Panc1 (cell line): ENCODE data around the gene CACNA2D3. TPM values are rescaled to one million over a fixed set of nuclear protein-coding genes. Genes with fewer than 3 reads are reported as not detected.

Source experiments
- ATAC-seq: fragments of 200-7000 bp; cut with Tn5 transposase; 2 replicates; pipeline ENCODE4 v1.9.1; 2020; ENCODE audit warnings: mild to moderate bottlenecking, moderate library complexity
- BruUV-seq: library from RNA; stranded (reverse); fragments of 400-500 nt; replicated peaks from 2 replicates; lab custom pipeline; 2021; lab: Mats Ljungman, UMichigan
- CTCF ChIA-PET: fragments of 300-600 bp; sonication (Branson Sonifier 250); formaldehyde crosslinking; loops from one replicate; lab custom pipeline; 2022; ENCODE audit warnings: antibody characterized with exemption; lab: Charles Lee
- POLR2A ChIA-PET: fragments of 300-600 bp; sonication (Branson Sonifier 250); formaldehyde crosslinking; loops from one replicate; lab custom pipeline; 2022; ENCODE audit warnings: antibody characterized with exemption; lab: Charles Lee
- DNase-seq: peaks from one replicate; pipeline ENCODE4 v3.0.0-alpha.2; 2010; ENCODE audit warnings: low read depth, low spot score
- H3K27ac ChIP-seq: 2 replicates; pipeline ENCODE4 v1.5.1; 2011; ENCODE audit warnings: mild to moderate bottlenecking, low read length, inconsistent platforms
- H3K27me3 ChIP-seq: fragments of 200-500 bp; sonication (Bioruptor generic); 2 replicates; pipeline ENCODE4 v1.6.0; 2014; ENCODE audit warnings: low read length, inconsistent platforms; ENCODE audit not compliant: control insufficient read depth, insufficient read depth
- H3K36me3 ChIP-seq: fragments of 200-500 bp; sonication (Bioruptor generic); 2 replicates; pipeline ENCODE4 v1.5.1; 2014; ENCODE audit warnings: inconsistent platforms, mild to moderate bottlenecking, low read length, moderate library complexity; ENCODE audit not compliant: control insufficient read depth, insufficient read depth
- H3K4me1 ChIP-seq: 2 replicates; pipeline ENCODE4 v1.5.1; 2011; ENCODE audit warnings: inconsistent platforms, mild to moderate bottlenecking, low read length, moderate library complexity; ENCODE audit not compliant: control insufficient read depth, insufficient read depth
- H3K4me3 ChIP-seq, 2 experiments: 2 replicates each; pipeline ENCODE4 v1.5.1; 2011 to 2012; ENCODE audit warnings: low read depth in 2 of 2, low read length in 2 of 2, mild to moderate bottlenecking in 2 of 2, inconsistent platforms in 1 of 2, moderate library complexity in 1 of 2
- H3K9me3 ChIP-seq: fragments of 200-500 bp; sonication (Bioruptor generic); 2 replicates; pipeline ENCODE4 v1.5.1; 2014; ENCODE audit warnings: low read depth, mild to moderate bottlenecking, inconsistent platforms, low read length, moderate library complexity; ENCODE audit not compliant: control insufficient read depth, insufficient read depth
- POLR2AphosphoS5 ChIP-seq: IDR thresholded peaks from 2 replicates; pipeline ENCODE4 v1.6.1; 2012; ENCODE audit warnings: mild to moderate bottlenecking, low read depth, low read length, moderate library complexity
- SIN3A ChIP-seq: IDR thresholded peaks from 2 replicates; pipeline ENCODE4 v1.6.1; 2012; ENCODE audit warnings: low read depth, mild to moderate bottlenecking, low read length, moderate library complexity, borderline replicate concordance; ENCODE audit not compliant: insufficient read depth
- TCF7L2 ChIP-seq: IDR thresholded peaks from 2 replicates; pipeline ENCODE4 v1.6.1; 2011; ENCODE audit warnings: mild to moderate bottlenecking, low read depth, low read length, inconsistent platforms
- in situ Hi-C: cut with HindIII; loops from 2 replicates; pipeline ENCODE4 v1.10.0; 2016; ENCODE audit warnings: low sequenced_read_pairs, low pct_unique_long_range_greater_than_20kb
- intact Hi-C: fragments of 100-400 bp; cut with micrococcal nuclease; formaldehyde crosslinking; loops from one replicate; pipeline ENCODE4 v1.10.0; 2022; ENCODE audit not compliant: unreplicated experiment
- total RNA-seq: library from RNA; stranded (reverse); gene quantifications from one replicate; pipeline ENCODE4 v1.2.1, GENCODE V29; 2021; ENCODE audit not compliant: unreplicated experiment
- TF ChIP-seq, protein P1 (sequence below), 2 experiments: IDR thresholded peaks; 2 replicates each; pipeline ENCODE4 v1.6.1; 2011 to 2012; ENCODE audit warnings: low read depth in 2 of 2, control low read depth in 1 of 2, low read length in 1 of 2, mild to moderate bottlenecking in 1 of 2, moderate library complexity in 1 of 2; ENCODE audit not compliant: insufficient read depth in 1 of 2
- TF ChIP-seq, protein P2 (sequence below): fragments of 450-650 bp; IDR thresholded peaks from 2 replicates; pipeline ENCODE4 v1.5.1; 2017; ENCODE audit warnings: mild to moderate bottlenecking

CACNA2D3 gene
- total RNA-seq, 1 experiment from 2014 or later, result 0.41 TPM

DNA sequence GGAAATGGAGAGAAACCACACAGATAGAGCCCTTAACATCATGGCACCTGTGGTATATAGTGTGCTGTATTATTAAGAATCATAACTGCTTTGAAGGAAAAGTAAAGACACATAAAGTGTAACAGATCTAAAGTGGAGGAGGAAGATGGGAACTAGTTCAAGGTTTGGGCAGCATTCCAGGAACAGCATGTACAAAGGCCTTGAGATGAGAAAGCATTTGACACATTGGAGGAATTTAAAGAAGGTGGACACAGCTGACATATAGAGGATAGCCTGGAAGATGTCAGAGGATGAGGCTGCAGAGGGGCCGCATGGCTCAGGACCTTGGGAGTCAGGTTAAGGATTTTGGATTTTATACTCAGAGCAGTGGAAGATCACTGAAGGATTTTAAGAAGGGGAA lies 766.5 kb downstream of the CACNA2D3 start:
- ATAC-seq, result no peak
- in situ Hi-C loops, result no loop called here
- CTCF ChIA-PET, result no interaction called here

DNA sequence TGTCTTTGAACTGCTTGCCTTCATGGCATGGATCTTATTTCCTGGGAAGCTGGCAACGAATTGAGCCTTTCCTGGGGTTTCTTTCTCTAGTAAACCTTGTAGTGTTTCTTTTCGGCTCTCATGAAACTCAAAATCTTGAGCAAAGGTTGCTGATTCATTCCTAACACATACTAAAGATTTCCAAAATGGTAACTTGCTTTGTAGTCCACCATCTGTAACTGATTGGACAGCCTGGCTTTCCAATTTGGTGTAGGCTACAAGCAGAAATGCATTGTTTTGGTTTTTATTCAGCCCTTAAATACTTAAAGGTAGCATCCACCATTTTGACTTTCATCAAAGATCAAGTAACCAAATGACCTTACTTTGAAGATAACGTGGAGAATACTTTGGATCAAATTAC lies 767.4 kb downstream of the CACNA2D3 start:
- BruUV-seq, result no TSS peak
- no peak for TF ChIP-seq POLR2AphosphoS5
- no peak for TF ChIP-seq TCF7L2
- in situ Hi-C loops, result no loop called here
- Histone ChIP-seq H3K9me3 (no peaks in the 10 kb centered on the region), H3K27me3 (no peaks in the 10 kb centered on the region), H3K36me3 (no peaks in the 10 kb centered on the region), H3K4me3 (no peak overlapping the region), H3K27ac (peak overlapping the region; percentile 65; the same call in 1 of the 2 replicates), H3K4me1 (peaks cover 15% of the 10 kb centered on the region)
- CTCF ChIA-PET, result no interaction called here
- no peak for DNase-seq
- ATAC-seq, result no peak
- POLR2A ChIA-PET, result no interaction called here
- intact Hi-C loops, result no loop called here

More for the DNA sequence above, 766.5 kb downstream of the CACNA2D3 start:
- H3K27ac ChIP-seq, result peak overlapping the region; percentile 65; the same call in 1 of the 2 replicates
- H3K4me1 ChIP-seq, result peaks cover 15% of the 10 kb centered on the region
- no TSS peak for BruUV-seq
- TF ChIP-seq TCF7L2 (no peak), POLR2AphosphoS5 (no peak), SIN3A (no peak)
- TF ChIP-seq, protein P1, sequence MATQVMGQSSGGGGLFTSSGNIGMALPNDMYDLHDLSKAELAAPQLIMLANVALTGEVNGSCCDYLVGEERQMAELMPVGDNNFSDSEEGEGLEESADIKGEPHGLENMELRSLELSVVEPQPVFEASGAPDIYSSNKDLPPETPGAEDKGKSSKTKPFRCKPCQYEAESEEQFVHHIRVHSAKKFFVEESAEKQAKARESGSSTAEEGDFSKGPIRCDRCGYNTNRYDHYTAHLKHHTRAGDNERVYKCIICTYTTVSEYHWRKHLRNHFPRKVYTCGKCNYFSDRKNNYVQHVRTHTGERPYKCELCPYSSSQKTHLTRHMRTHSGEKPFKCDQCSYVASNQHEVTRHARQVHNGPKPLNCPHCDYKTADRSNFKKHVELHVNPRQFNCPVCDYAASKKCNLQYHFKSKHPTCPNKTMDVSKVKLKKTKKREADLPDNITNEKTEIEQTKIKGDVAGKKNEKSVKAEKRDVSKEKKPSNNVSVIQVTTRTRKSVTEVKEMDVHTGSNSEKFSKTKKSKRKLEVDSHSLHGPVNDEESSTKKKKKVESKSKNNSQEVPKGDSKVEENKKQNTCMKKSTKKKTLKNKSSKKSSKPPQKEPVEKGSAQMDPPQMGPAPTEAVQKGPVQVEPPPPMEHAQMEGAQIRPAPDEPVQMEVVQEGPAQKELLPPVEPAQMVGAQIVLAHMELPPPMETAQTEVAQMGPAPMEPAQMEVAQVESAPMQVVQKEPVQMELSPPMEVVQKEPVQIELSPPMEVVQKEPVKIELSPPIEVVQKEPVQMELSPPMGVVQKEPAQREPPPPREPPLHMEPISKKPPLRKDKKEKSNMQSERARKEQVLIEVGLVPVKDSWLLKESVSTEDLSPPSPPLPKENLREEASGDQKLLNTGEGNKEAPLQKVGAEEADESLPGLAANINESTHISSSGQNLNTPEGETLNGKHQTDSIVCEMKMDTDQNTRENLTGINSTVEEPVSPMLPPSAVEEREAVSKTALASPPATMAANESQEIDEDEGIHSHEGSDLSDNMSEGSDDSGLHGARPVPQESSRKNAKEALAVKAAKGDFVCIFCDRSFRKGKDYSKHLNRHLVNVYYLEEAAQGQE (IDR thresholded peaks at IDR 0.05; ENCODE audit: insufficient read depth in 1 of 2, low read depth in 2 of 2, low read length in 1 of 2), result no peak
- TF ChIP-seq, protein P2, sequence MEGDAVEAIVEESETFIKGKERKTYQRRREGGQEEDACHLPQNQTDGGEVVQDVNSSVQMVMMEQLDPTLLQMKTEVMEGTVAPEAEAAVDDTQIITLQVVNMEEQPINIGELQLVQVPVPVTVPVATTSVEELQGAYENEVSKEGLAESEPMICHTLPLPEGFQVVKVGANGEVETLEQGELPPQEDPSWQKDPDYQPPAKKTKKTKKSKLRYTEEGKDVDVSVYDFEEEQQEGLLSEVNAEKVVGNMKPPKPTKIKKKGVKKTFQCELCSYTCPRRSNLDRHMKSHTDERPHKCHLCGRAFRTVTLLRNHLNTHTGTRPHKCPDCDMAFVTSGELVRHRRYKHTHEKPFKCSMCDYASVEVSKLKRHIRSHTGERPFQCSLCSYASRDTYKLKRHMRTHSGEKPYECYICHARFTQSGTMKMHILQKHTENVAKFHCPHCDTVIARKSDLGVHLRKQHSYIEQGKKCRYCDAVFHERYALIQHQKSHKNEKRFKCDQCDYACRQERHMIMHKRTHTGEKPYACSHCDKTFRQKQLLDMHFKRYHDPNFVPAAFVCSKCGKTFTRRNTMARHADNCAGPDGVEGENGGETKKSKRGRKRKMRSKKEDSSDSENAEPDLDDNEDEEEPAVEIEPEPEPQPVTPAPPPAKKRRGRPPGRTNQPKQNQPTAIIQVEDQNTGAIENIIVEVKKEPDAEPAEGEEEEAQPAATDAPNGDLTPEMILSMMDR, result no peak
- no peaks in the 10 kb centered on the region for H3K9me3 ChIP-seq
- no peaks in the 10 kb centered on the region for H3K27me3 ChIP-seq
- intact Hi-C loops, result no loop called here
- no peaks in the 10 kb centered on the region for H3K36me3 ChIP-seq
- no peak overlapping the region for H3K4me3 ChIP-seq
- POLR2A ChIA-PET, result no interaction called here
- DNase-seq, result no peak

DNA sequence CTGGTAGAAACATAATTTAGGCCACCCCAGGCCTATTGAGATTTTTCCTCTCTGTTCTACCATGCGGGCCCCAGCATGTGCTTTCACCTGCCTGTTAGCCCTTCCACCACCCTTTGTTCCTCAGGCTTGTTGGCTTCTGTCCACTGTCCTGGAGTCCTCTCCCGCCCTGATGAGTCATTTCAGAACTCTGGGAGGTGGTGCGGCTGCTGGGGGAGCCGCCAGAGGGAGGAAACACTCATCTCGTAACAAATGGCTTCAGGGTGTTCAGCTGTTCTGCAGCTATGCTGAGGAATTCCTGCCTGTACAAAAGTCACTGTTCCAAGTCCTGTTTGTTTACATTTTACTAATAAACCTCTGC lies 769.2 kb downstream of the CACNA2D3 start:
- POLR2A ChIA-PET, result interaction anchor here (0.7 kb wide), 1 partner anchor 378 kb away, joined by 7 read pairs; no protein-coding TSS in a partner anchor
- peak overlapping the region; percentile 85 for H3K27ac ChIP-seq
- TF ChIP-seq, protein P1 (IDR thresholded peaks at IDR 0.05; ENCODE audit: insufficient read depth in 1 of 2, low read depth in 2 of 2, low read length in 1 of 2), result no peak
- TF ChIP-seq TCF7L2 (peak; percentile 84), POLR2AphosphoS5 (peak; percentile 73), SIN3A (no peak)
- TF ChIP-seq, protein P2, result peak; percentile 7; the same call in 1 of the 2 replicates
- H3K4me3 ChIP-seq, result no peak overlapping the region
- CTCF ChIA-PET, result no interaction called here
- no peaks in the 10 kb centered on the region for H3K36me3 ChIP-seq
- H3K4me1 ChIP-seq, result peaks cover 15% of the 10 kb centered on the region
- DNase-seq (peak; percentile 32), ATAC-seq (peak; percentile 98)
- H3K27me3 ChIP-seq, result no peaks in the 10 kb centered on the region
- no peaks in the 10 kb centered on the region for H3K9me3 ChIP-seq
- no TSS peak for BruUV-seq
- intact Hi-C loops (no loop called here), in situ Hi-C loops (no loop called here)
